GM23338 (cell line): ENCODE results near the gene ZNF566. TPM values are rescaled to one million over a fixed set of nuclear protein-coding genes. Genes with fewer than 3 reads are reported as not detected.

Source experiments
- ATAC-seq: fragments of 200-7000 bp; cut with Tn5 transposase; 3 replicates; pipeline ENCODE4 v1.9.1; 2020
- DNase-seq: peaks from one replicate; pipeline ENCODE4 v3.0.0-alpha.2; 2015; ENCODE audit warnings: low spot score
- H2AFZ ChIP-seq: fragments of 200-600 bp; sonication (generic); 2 replicates; pipeline ENCODE4 v1.8.0; 2016; ENCODE audit warnings: antibody characterized with exemption, mild to moderate bottlenecking, moderate library complexity
- H3F3A ChIP-seq: fragments of 200-600 bp; sonication (generic); replicated peaks from 2 replicates; pipeline ENCODE4 v1.8.0; 2017; ENCODE audit warnings: antibody characterized with exemption, mixed run types, low read depth
- H3K27ac ChIP-seq: fragments of 200-600 bp; sonication (generic); 2 replicates; pipeline ENCODE4 v1.6.1; 2016; ENCODE audit warnings: low read depth
- H3K27me3 ChIP-seq: fragments of 200-600 bp; sonication (generic); 2 replicates; pipeline ENCODE4 v1.8.0; 2016; ENCODE audit warnings: mild to moderate bottlenecking, mixed run types, moderate library complexity; ENCODE audit not compliant: insufficient read depth
- H3K36me3 ChIP-seq: fragments of 200-600 bp; sonication (generic); 2 replicates; pipeline ENCODE4 v1.8.0; 2016; ENCODE audit warnings: mild to moderate bottlenecking; ENCODE audit not compliant: insufficient read depth
- H3K4me1 ChIP-seq: fragments of 200-600 bp; sonication (generic); 2 replicates; pipeline ENCODE4 v1.8.0; 2016; ENCODE audit warnings: mild to moderate bottlenecking, moderate library complexity; ENCODE audit not compliant: insufficient read depth
- H3K4me2 ChIP-seq: fragments of 200-600 bp; sonication (generic); 2 replicates; pipeline ENCODE4 v1.7.1; 2017; ENCODE audit warnings: mixed run types
- H3K4me3 ChIP-seq: fragments of 200-600 bp; sonication (generic); 2 replicates; pipeline ENCODE4 v1.6.1; 2016; ENCODE audit warnings: mixed run types
- H3K79me2 ChIP-seq: fragments of 200-600 bp; sonication (generic); replicated peaks from 2 replicates; pipeline ENCODE4 v1.8.0; 2017; ENCODE audit warnings: mild to moderate bottlenecking; ENCODE audit not compliant: insufficient read depth
- H3K9me2 ChIP-seq: fragments of 200-600 bp; sonication (generic); 2 replicates; pipeline ENCODE4 v1.8.0; 2017; ENCODE audit not compliant: insufficient read depth
- H4K20me1 ChIP-seq: fragments of 200-600 bp; sonication (generic); replicated peaks from 2 replicates; pipeline ENCODE4 v1.8.0; 2017; ENCODE audit warnings: mild to moderate bottlenecking; ENCODE audit not compliant: insufficient read depth
- H3K27ac Mint-ChIP-seq: 2 replicates; pipeline ENCODE4 v1.8.0; 2020; ENCODE audit warnings: inconsistent platforms, mild to moderate bottlenecking, moderate library complexity, mixed read lengths
- H3K27me3 Mint-ChIP-seq: 3 replicates; pipeline ENCODE4 v1.8.0; 2022; ENCODE audit warnings: low read depth, mild to moderate bottlenecking, moderate library complexity, mixed read lengths, inconsistent platforms; ENCODE audit not compliant: insufficient read depth, poor library complexity
- H3K36me3 Mint-ChIP-seq: 3 replicates; pipeline ENCODE4 v1.8.0; 2021; ENCODE audit warnings: low read depth, mild to moderate bottlenecking, inconsistent platforms, moderate library complexity, mixed read lengths
- H3K4me1 Mint-ChIP-seq: 3 replicates; pipeline ENCODE4 v1.8.0; 2020; ENCODE audit warnings: mild to moderate bottlenecking, inconsistent platforms, mixed read lengths
- H3K4me3 Mint-ChIP-seq: 3 replicates; pipeline ENCODE4 v1.8.0; 2021; ENCODE audit warnings: moderate library complexity, mild to moderate bottlenecking, inconsistent platforms, mixed read lengths
- H3K9me3 Mint-ChIP-seq: 3 replicates; pipeline ENCODE4 v1.8.0; 2020; ENCODE audit warnings: moderate library complexity, mild to moderate bottlenecking, inconsistent platforms, mixed read lengths
- CREB1 ChIP-seq: fragments of 250-450 bp; sonication (Bioruptor Pico); IDR thresholded peaks from 2 replicates; pipeline ENCODE4 v1.5.0; 2020; ENCODE audit warnings: low read depth, mild to moderate bottlenecking, moderate library complexity
- EZH2 ChIP-seq: fragments of 200-600 bp; sonication (generic); IDR thresholded peaks from one replicate; pipeline ENCODE4 v1.8.0; 2017; ENCODE audit warnings: antibody characterized with exemption, mild to moderate bottlenecking, low read depth; ENCODE audit not compliant: unreplicated experiment
- EZH2phosphoT487 ChIP-seq: fragments of 200-600 bp; sonication (generic); IDR thresholded peaks from one replicate; pipeline ENCODE4 v1.8.1; 2018; ENCODE audit warnings: antibody characterized with exemption; ENCODE audit not compliant: unreplicated experiment
- JUNB ChIP-seq: IDR thresholded peaks from one replicate; pipeline ENCODE4 v1.6.1; 2016; ENCODE audit warnings: antibody characterized with exemption; ENCODE audit not compliant: unreplicated experiment
- NANOG ChIP-seq: IDR thresholded peaks from 2 replicates; pipeline ENCODE4 v1.6.1; 2016; ENCODE audit warnings: antibody characterized with exemption, borderline replicate concordance
- POLR2AphosphoS5 ChIP-seq: IDR thresholded peaks from 2 replicates; pipeline ENCODE4 v1.6.1; 2016; ENCODE audit warnings: antibody characterized with exemption, low read depth
- REST ChIP-seq: IDR thresholded peaks from one replicate; pipeline ENCODE4 v1.6.1; 2018; ENCODE audit warnings: antibody characterized with exemption; ENCODE audit not compliant: unreplicated experiment
- STAT1 ChIP-seq: IDR thresholded peaks from one replicate; pipeline ENCODE4 v1.6.1; 2016; ENCODE audit warnings: antibody characterized with exemption; ENCODE audit not compliant: unreplicated experiment
- ZNF114 ChIP-seq: fragments of 250-450 bp; sonication (Bioruptor Pico); IDR thresholded peaks from 2 replicates; pipeline ENCODE4 v1.5.0; 2020; ENCODE audit warnings: mild to moderate bottlenecking, moderate library complexity
- polyA plus RNA-seq: library from polyadenylated mRNA; unstranded; fragments of >200 nt; fragmentation: Nextera tagmentation; extraction: Ambion mirVana; gene quantifications from 2 replicates; pipeline ENCODE4 v1.2.1, GENCODE V29; 2016
- total RNA-seq: library from RNA; depleted of rRNA; stranded (reverse); fragments of >200 nt; shearing (Covaris generic); gene quantifications from 2 replicates; pipeline ENCODE4 v1.2.3, GENCODE V29; 2014

ZNF566 gene
- total and polyA plus RNA-seq, 2 experiments from 2014 or later: 11.9 to 18.0 TPM

- H3K79me2 ChIP-seq: peaks cover 55% of the 10 kb centered on the region
- no peak overlapping the region for H3K4me2 ChIP-seq
- no peaks in the 10 kb centered on the region for H3K4me1 ChIP-seq
- ATAC-seq: no peak
- no peak overlapping the region for H3K27ac Mint-ChIP-seq
- H2AFZ ChIP-seq: no peak overlapping the region
- TF ChIP-seq CREB1 (no peak), REST (no peak), EZH2phosphoT487 (no peak), NANOG (no peak)
- no peaks in the 10 kb centered on the region for H3K27me3 Mint-ChIP-seq
- no peak overlapping the region for H3K4me3 ChIP-seq
- peaks cover 22% of the 10 kb centered on the region for H3K36me3 Mint-ChIP-seq
- DNase-seq: no peak
- no peak overlapping the region for H3K4me3 Mint-ChIP-seq
- no peak overlapping the region for H3K27ac ChIP-seq
- no peaks in the 10 kb centered on the region for H3K9me3 Mint-ChIP-seq
- H3K36me3 ChIP-seq: no peaks in the 10 kb centered on the region; the same call in 1 of the 2 replicates
- peaks cover 7% of the 10 kb centered on the region; the same call in 1 of the 2 replicates for H4K20me1 ChIP-seq
- no peaks in the 10 kb centered on the region for H3K27me3 ChIP-seq
- H3F3A ChIP-seq: no peaks in the 10 kb centered on the region
- H3K4me1 Mint-ChIP-seq: peaks cover 6% of the 10 kb centered on the region; the same call in 2 of the 3 replicates
- no peaks in the 10 kb centered on the region for H3K9me2 ChIP-seq
These were observed 5.7 kb downstream of the ZNF566 start for GRCh38 chr19:36483653-36484052.

GRCh38 chr19:36482876-36483275 is 6.5 kb downstream of the ZNF566 start:
- Mint-ChIP-seq H3K27ac (no peak overlapping the region), H3K9me3 (no peaks in the 10 kb centered on the region), H3K4me1 (peaks cover 3% of the 10 kb centered on the region; the same call in 1 of the 3 replicates), H3K4me3 (no peak overlapping the region), H3K36me3 (peaks cover 22% of the 10 kb centered on the region), H3K27me3 (no peaks in the 10 kb centered on the region)
- Histone ChIP-seq H3K9me2 (no peaks in the 10 kb centered on the region), H3K27ac (no peak overlapping the region), H3K79me2 (peaks cover 47% of the 10 kb centered on the region), H4K20me1 (peaks cover 7% of the 10 kb centered on the region; the same call in 1 of the 2 replicates), H3F3A (no peaks in the 10 kb centered on the region), H3K27me3 (no peaks in the 10 kb centered on the region), H3K36me3 (no peaks in the 10 kb centered on the region; the same call in 1 of the 2 replicates), H3K4me2 (no peak overlapping the region), H3K4me1 (no peaks in the 10 kb centered on the region), H3K4me3 (no peak overlapping the region), H2AFZ (no peak overlapping the region)
- no peak for DNase-seq
- no peak for ATAC-seq
- TF ChIP-seq STAT1 (no peak), EZH2 (no peak), NANOG (no peak), CREB1 (no peak), EZH2phosphoT487 (no peak), ZNF114 (CRISPR knock-in tag) (no peak), POLR2AphosphoS5 (no peak), JUNB (no peak), REST (no peak)
